Stimulated activated CD4-positive, alpha-beta T cell treated with anti-CD3 and anti-CD28 coated beads, Interleukin-12 subunit alpha, Interleukin-12 subunit beta, amount 100 ng/mL, for 4 hours (primary cell): ENCODE measurements around the gene TUNAR.

Source experiments
- DNase-seq: peaks from one replicate; pipeline ENCODE4 v3.0.0-alpha.2; 2020

TUNAR gene

GRCh38 chr14:95876761-95877538 lies at the start of gene TUNAR:
Gene TUNAR (plus strand): TSS chr14:95876832.
- DNase-seq = no peak

GRCh38 chr14:95828649-95829265 lies 47.9 kb upstream of the TUNAR start:
- no peak for DNase-seq

- DNase-seq = no peak
Observed at GRCh38 chr14:95829321-95829720, 47.3 kb upstream of the TUNAR start.

GRCh38 chr14:95830386-95830785 lies 46.2 kb upstream of the TUNAR start:
- no peak for DNase-seq

GRCh38 chr14:95831041-95831440 lies 45.6 kb upstream of the TUNAR start:
- no peak for DNase-seq

GRCh38 chr14:95831468-95831867 lies 45.2 kb upstream of the TUNAR start:
- no peak for DNase-seq

GRCh38 chr14:95832012-95832411 lies 44.6 kb upstream of the TUNAR start:
- DNase-seq = no peak

- DNase-seq = no peak
Observed at GRCh38 chr14:95833429-95833828, 43.2 kb upstream of the TUNAR start.

- no peak for DNase-seq
Observed at GRCh38 chr14:95834496-95834895, 42.1 kb upstream of the TUNAR start.

GRCh38 chr14:95835121-95835730 lies 41.4 kb upstream of the TUNAR start:
- DNase-seq = no peak

- DNase-seq = no peak
Observed at GRCh38 chr14:95838862-95839261, 37.8 kb upstream of the TUNAR start.

GRCh38 chr14:95840094-95840700 lies 36.4 kb upstream of the TUNAR start:
- DNase-seq = no peak

GRCh38 chr14:95841668-95842067 lies 35.0 kb upstream of the TUNAR start:
- DNase-seq = no peak

- DNase-seq = no peak
Observed at GRCh38 chr14:95849761-95850160, 26.9 kb upstream of the TUNAR start.

- no peak for DNase-seq
Observed at GRCh38 chr14:95850429-95850828, 26.2 kb upstream of the TUNAR start.

- DNase-seq = no peak
Observed at GRCh38 chr14:95855606-95856005, 21.0 kb upstream of the TUNAR start.

GRCh38 chr14:95857275-95857674 lies 19.4 kb upstream of the TUNAR start:
- DNase-seq = no peak

- no peak for DNase-seq
Observed at GRCh38 chr14:95858893-95859292, 17.7 kb upstream of the TUNAR start.

- no peak for DNase-seq
Observed at GRCh38 chr14:95862243-95862642, 14.4 kb upstream of the TUNAR start.

- DNase-seq = no peak
Observed at GRCh38 chr14:95863295-95863694, 13.3 kb upstream of the TUNAR start.

- no peak for DNase-seq
Observed at GRCh38 chr14:95869776-95870175, 6.9 kb upstream of the TUNAR start.

- DNase-seq = no peak
Observed at GRCh38 chr14:95870772-95871171, 5.9 kb upstream of the TUNAR start.

- DNase-seq = no peak
Observed at GRCh38 chr14:95871531-95871930, 5.1 kb upstream of the TUNAR start.

GRCh38 chr14:95872777-95873176 lies 3.9 kb upstream of the TUNAR start:
- DNase-seq = no peak
